GM18505 (cell line): Measurements from ENCODE around the gene TNNT3.
"Not testable (repeated sequence)": the region's sequence is repeated elsewhere in the genome, so short reads cannot be mapped to it uniquely, and the experiment has no call there.

ENCODE experiments used
- ATAC-seq: cut with Tn5 transposase; IDR thresholded peaks from one replicate; pipeline ENCODE4 v1.9.1; 2021; ENCODE audit not compliant: unreplicated experiment
- POLR2A ChIP-seq: IDR thresholded peaks from 4 replicates; pipeline ENCODE4 v1.6.1; 2011; ENCODE audit warnings: borderline replicate concordance; ENCODE audit not compliant: insufficient read depth, insufficient read length; ENCODE audit errors: extremely low read depth

TNNT3 gene

GRCh38 chr11:1919391-1920127 is at the start of gene TNNT3:
TNNT3 (plus strand) TSS chr11:1919703; CDS start chr11:1922875, 3,172 bp downstream.
- no peak for TF ChIP-seq POLR2A
- no peak for ATAC-seq

GRCh38 chr11:1870326-1870696 is 49.2 kb upstream of the TNNT3 start:
- no peak for TF ChIP-seq POLR2A
- ATAC-seq, result no peak

- TF ChIP-seq POLR2A, result no peak
- ATAC-seq, result no peak
Observed at GRCh38 chr11:1870721-1871466, 48.6 kb upstream of the TNNT3 start.

GRCh38 chr11:1871531-1871930 is 48.0 kb upstream of the TNNT3 start:
- ATAC-seq, result no peak
- TF ChIP-seq POLR2A, result no peak

- ATAC-seq, result no peak
- TF ChIP-seq POLR2A, result no peak
Observed at GRCh38 chr11:1872267-1872985, 47.1 kb upstream of the TNNT3 start.

- TF ChIP-seq POLR2A, result no peak
- no peak for ATAC-seq
Observed at GRCh38 chr11:1873048-1873812, 46.3 kb upstream of the TNNT3 start.

- ATAC-seq, result not testable (repeated sequence)
Observed at GRCh38 chr11:1873813-1874150, 45.7 kb upstream of the TNNT3 start.

- ATAC-seq, result not testable (repeated sequence)
Observed at GRCh38 chr11:1874441-1875092, 44.9 kb upstream of the TNNT3 start.

- ATAC-seq, result no peak
- TF ChIP-seq POLR2A, result no peak
Observed at GRCh38 chr11:1875093-1875850, 44.2 kb upstream of the TNNT3 start.

- not testable (repeated sequence) for ATAC-seq
Observed at GRCh38 chr11:1875851-1876301, 43.6 kb upstream of the TNNT3 start.

GRCh38 chr11:1876361-1877063 is 43.0 kb upstream of the TNNT3 start:
- ATAC-seq, result no peak
- no peak for TF ChIP-seq POLR2A

- peak; percentile 10 for TF ChIP-seq POLR2A
- ATAC-seq, result no peak
Observed at GRCh38 chr11:1877211-1878136, 42.0 kb upstream of the TNNT3 start.
